Ammon's horn (tissue), 1 donor: ENCODE data around the gene CDH23.

Experiments
- DNase-seq: peaks from one replicate; pipeline ENCODE4 v3.0.0-alpha.2; 2016; ENCODE audit warnings: low spot score

The CDH23 gene

GRCh38 chr10:71661060-71661622, 264.4 kb downstream of the CDH23 start:
- DNase-seq = no peak

- no peak for DNase-seq
Measured at GRCh38 chr10:71661779-71662336, 265.1 kb downstream of the CDH23 start.

- DNase-seq = no peak
Measured at GRCh38 chr10:71663311-71663710, 266.6 kb downstream of the CDH23 start.

GRCh38 chr10:71664585-71664984, 267.9 kb downstream of the CDH23 start:
- no peak for DNase-seq

GRCh38 chr10:71665456-71665855, 268.7 kb downstream of the CDH23 start:
- DNase-seq = no peak

GRCh38 chr10:71666639-71667386, 270.1 kb downstream of the CDH23 start:
- no peak for DNase-seq

GRCh38 chr10:71667387-71667752, 270.6 kb downstream of the CDH23 start:
- DNase-seq = no peak

GRCh38 chr10:71671994-71672946, 275.6 kb downstream of the CDH23 start:
- no peak for DNase-seq

- DNase-seq = no peak
Measured at GRCh38 chr10:71675295-71675970, 278.7 kb downstream of the CDH23 start.

GRCh38 chr10:71677261-71677660, 280.5 kb downstream of the CDH23 start:
- no peak for DNase-seq

GRCh38 chr10:71678057-71678805, 281.5 kb downstream of the CDH23 start:
- no peak for DNase-seq

- no peak for DNase-seq
Measured at GRCh38 chr10:71679425-71679824, 282.7 kb downstream of the CDH23 start.

GRCh38 chr10:71681977-71682376, 285.3 kb downstream of the CDH23 start:
- DNase-seq = no peak

- DNase-seq = no peak
Measured at GRCh38 chr10:71683301-71683700, 286.6 kb downstream of the CDH23 start.

GRCh38 chr10:71684356-71685173, 287.8 kb downstream of the CDH23 start:
- no peak for DNase-seq

- no peak for DNase-seq
Measured at GRCh38 chr10:71685554-71686232, 289.0 kb downstream of the CDH23 start.

GRCh38 chr10:71687077-71687476, 290.4 kb downstream of the CDH23 start:
- DNase-seq = no peak

- no peak for DNase-seq
Measured at GRCh38 chr10:71687480-71687879, 290.8 kb downstream of the CDH23 start.

GRCh38 chr10:71688256-71688655, 291.5 kb downstream of the CDH23 start:
- no peak for DNase-seq
